B cell (primary cell): ENCODE data around the gene PRMT6.

Experiments
- CTCF ChIP-seq: fragments of 200-600 bp; IDR thresholded peaks from one replicate; pipeline ENCODE4 v1.8.0; 2022; ENCODE audit warnings: antibody characterized with exemption, mild to moderate bottlenecking
- EZH2 ChIP-seq: IDR thresholded peaks from 2 replicates; pipeline ENCODE4 v1.6.1; 2012; ENCODE audit warnings: borderline replicate concordance, low read depth, mild to moderate bottlenecking, moderate library complexity, low read length; ENCODE audit not compliant: insufficient read depth, poor library complexity, severe bottlenecking

DNA sequence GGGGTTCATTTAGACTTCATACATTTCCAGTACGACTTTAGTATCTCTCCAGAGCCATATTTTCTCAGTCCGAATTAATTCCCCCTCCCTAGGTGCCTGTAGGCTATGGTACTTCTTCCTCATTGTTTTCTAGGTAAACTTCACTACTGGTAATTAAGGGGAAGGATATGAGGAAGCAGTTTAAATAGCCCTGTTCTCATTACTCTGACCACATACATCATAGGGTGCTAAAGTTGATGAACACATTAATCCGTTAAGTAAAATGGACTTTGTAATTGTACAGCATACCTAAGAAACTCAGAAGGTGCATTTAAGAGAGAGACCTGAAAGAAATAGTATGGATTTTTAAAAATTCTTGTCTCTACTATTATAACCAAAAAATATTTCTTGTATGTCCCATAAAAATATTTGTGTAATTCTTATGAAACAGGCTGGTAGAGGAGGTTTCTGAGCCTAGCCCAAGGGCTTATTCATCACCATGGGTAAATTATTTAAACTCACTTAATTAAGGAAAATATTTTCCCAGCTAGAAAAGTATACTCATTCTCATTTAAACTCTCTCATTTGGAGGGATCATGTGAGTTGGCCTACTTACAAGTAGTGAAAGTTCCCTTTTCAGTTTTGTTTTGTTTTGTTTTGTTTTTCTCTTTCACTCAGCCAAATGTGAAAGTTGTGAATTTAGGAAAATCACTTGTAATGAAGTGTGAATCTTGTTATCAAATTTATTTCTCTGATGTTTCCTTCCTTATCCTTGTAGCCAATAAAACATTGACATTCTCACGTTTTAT is 2.0 kb downstream of the PRMT6 start:
- TF ChIP-seq CTCF (no peak), EZH2 (no peak)
